ENCODE data around the gene TAF1B.

DNA sequence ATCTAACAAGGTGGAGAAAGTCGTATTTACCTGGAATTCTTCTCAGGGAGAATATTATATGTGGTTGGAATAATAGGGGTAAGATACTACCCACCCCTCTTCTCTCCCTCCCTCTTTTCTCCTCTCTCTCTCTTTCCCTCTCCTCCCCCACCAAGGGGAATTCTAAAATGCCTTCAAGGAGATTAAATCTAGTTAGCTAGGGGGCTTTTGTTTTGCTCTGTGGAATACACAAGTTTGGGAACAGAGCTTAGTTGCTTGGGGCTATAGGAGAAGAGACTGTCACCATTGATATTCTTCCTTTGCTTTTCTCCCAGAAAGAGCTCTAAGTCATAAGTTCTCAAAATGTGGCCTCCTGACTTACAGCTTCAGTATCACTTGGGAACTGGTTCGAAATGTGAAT, 34.5 kb downstream of the TAF1B start:
- TF ChIP-seq, protein P1, sequence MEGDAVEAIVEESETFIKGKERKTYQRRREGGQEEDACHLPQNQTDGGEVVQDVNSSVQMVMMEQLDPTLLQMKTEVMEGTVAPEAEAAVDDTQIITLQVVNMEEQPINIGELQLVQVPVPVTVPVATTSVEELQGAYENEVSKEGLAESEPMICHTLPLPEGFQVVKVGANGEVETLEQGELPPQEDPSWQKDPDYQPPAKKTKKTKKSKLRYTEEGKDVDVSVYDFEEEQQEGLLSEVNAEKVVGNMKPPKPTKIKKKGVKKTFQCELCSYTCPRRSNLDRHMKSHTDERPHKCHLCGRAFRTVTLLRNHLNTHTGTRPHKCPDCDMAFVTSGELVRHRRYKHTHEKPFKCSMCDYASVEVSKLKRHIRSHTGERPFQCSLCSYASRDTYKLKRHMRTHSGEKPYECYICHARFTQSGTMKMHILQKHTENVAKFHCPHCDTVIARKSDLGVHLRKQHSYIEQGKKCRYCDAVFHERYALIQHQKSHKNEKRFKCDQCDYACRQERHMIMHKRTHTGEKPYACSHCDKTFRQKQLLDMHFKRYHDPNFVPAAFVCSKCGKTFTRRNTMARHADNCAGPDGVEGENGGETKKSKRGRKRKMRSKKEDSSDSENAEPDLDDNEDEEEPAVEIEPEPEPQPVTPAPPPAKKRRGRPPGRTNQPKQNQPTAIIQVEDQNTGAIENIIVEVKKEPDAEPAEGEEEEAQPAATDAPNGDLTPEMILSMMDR (IDR thresholded peaks at IDR 0.05), result no peak
- TF ChIP-seq POLR2A (IDR thresholded peaks at IDR 0.05), result no peak
